WTC11 (cell line): ENCODE measurements around the gene MAP4K4. TPM values are rescaled to one million over a fixed set of nuclear protein-coding genes. Genes with fewer than 3 reads are reported as not detected.

Experiments
- ATAC-seq: fragments of 200-7000 bp; cut with Tn5 transposase; 2 replicates; pipeline ENCODE4 v1.10.0; 2021; ENCODE audit warnings: mild to moderate bottlenecking, moderate library complexity
- CTCF ChIA-PET: fragments of 300-600 bp; sonication (Branson Sonifier 250); formaldehyde crosslinking; loops from one replicate; lab custom pipeline; 2021; ENCODE audit warnings: antibody characterized with exemption; lab: Charles Lee
- POLR2A ChIA-PET: fragments of 350-600 bp; sonication (Branson Sonifier 250); formaldehyde crosslinking; loops from one replicate; lab custom pipeline; 2021; ENCODE audit warnings: antibody characterized with exemption; lab: Charles Lee
- DNase-seq: peaks from one replicate; pipeline ENCODE4 v3.0.0; 2021; ENCODE audit warnings: low spot score
- H3K27ac Mint-ChIP-seq: 2 replicates; pipeline ENCODE4 v1.8.0; 2021; ENCODE audit warnings: mixed read lengths
- H3K27me3 Mint-ChIP-seq: 2 replicates; pipeline ENCODE4 v1.8.0; 2021; ENCODE audit warnings: low read depth, mild to moderate bottlenecking, moderate library complexity, mixed read lengths
- H3K36me3 Mint-ChIP-seq: 2 replicates; pipeline ENCODE4 v1.8.0; 2021; ENCODE audit warnings: mixed read lengths
- H3K4me1 Mint-ChIP-seq: 2 replicates; pipeline ENCODE4 v1.8.0; 2022; ENCODE audit warnings: mixed read lengths
- H3K4me3 Mint-ChIP-seq: 2 replicates; pipeline ENCODE4 v1.8.0; 2021; ENCODE audit warnings: mild to moderate bottlenecking, moderate library complexity, mixed read lengths
- H3K9me3 Mint-ChIP-seq: 2 replicates; pipeline ENCODE4 v1.8.0; 2021; ENCODE audit warnings: mixed read lengths
- CREM ChIP-seq: sonication (generic); formaldehyde crosslinking; IDR thresholded peaks from 2 replicates; pipeline ENCODE4 v1.8.1; 2022; ENCODE audit warnings: mild to moderate bottlenecking, missing genetic modification reagents, moderate library complexity
- GABPB1 ChIP-seq: sonication (generic); formaldehyde crosslinking; IDR thresholded peaks from 2 replicates; pipeline ENCODE4 v1.8.1; 2023; ENCODE audit warnings: mild to moderate bottlenecking, missing genetic modification reagents
- HMGA2 ChIP-seq: fragments of 250-450 bp; sonication (Bioruptor Pico); IDR thresholded peaks from 2 replicates; pipeline ENCODE4 v1.4.0; 2021; ENCODE audit warnings: mild to moderate bottlenecking, moderate library complexity
- KAT7 ChIP-seq: sonication (generic); formaldehyde crosslinking; IDR thresholded peaks from 2 replicates; pipeline ENCODE4 v1.8.1; 2023; ENCODE audit warnings: missing genetic modification reagents, mild to moderate bottlenecking, borderline replicate concordance
- MXD4 ChIP-seq: fragments of 250-450 bp; sonication (Bioruptor Pico); IDR thresholded peaks from 2 replicates; pipeline ENCODE4 v1.8.0; 2021; ENCODE audit warnings: mild to moderate bottlenecking, moderate library complexity, borderline replicate concordance
- MYBL2 ChIP-seq: sonication (generic); formaldehyde crosslinking; IDR thresholded peaks from 2 replicates; pipeline ENCODE4 v1.8.1; 2023; ENCODE audit warnings: mild to moderate bottlenecking, moderate library complexity, missing genetic modification reagents
- SMAD3 ChIP-seq: sonication (generic); formaldehyde crosslinking; IDR thresholded peaks from 2 replicates; pipeline ENCODE4 v1.8.0; 2022; ENCODE audit warnings: missing genetic modification reagents, mild to moderate bottlenecking, borderline replicate concordance
- TEAD4 ChIP-seq: sonication (generic); formaldehyde crosslinking; IDR thresholded peaks from 2 replicates; pipeline ENCODE4 v1.8.0; 2022; ENCODE audit warnings: mild to moderate bottlenecking, missing genetic modification reagents
- TP53 ChIP-seq: sonication (generic); formaldehyde crosslinking; IDR thresholded peaks from 2 replicates; pipeline ENCODE4 v1.8.1; 2023; ENCODE audit warnings: mild to moderate bottlenecking, missing genetic modification reagents
- ZBTB21 ChIP-seq: sonication (generic); formaldehyde crosslinking; IDR thresholded peaks from 2 replicates; pipeline ENCODE4 v1.8.1; 2023; ENCODE audit warnings: mild to moderate bottlenecking, missing genetic modification reagents, borderline replicate concordance
- total RNA-seq: library from RNA; stranded (reverse); gene quantifications from 3 replicates; pipeline ENCODE4 v1.2.3, GENCODE V29; 2021
- TF ChIP-seq, protein P1 (sequence below): sonication (generic); formaldehyde crosslinking; IDR thresholded peaks from 2 replicates; pipeline ENCODE4 v1.8.1; 2022; ENCODE audit warnings: low read depth, mild to moderate bottlenecking, moderate library complexity, missing genetic modification reagents, borderline replicate concordance
- TF ChIP-seq, protein P2 (sequence below): fragments of 250-450 bp; sonication (Bioruptor Pico); IDR thresholded peaks from 2 replicates; pipeline ENCODE4 v1.8.0; 2021; ENCODE audit warnings: mild to moderate bottlenecking
- TF ChIP-seq, protein P3 (sequence below): sonication (generic); formaldehyde crosslinking; IDR thresholded peaks from 2 replicates; pipeline ENCODE4 v1.8.1; 2023; ENCODE audit warnings: mild to moderate bottlenecking, missing genetic modification reagents, moderate library complexity
- TF ChIP-seq, protein P4 (sequence below): sonication (generic); formaldehyde crosslinking; conservative IDR thresholded peaks from 2 replicates; pipeline ENCODE4 v1.8.1; 2022; ENCODE audit warnings: mild to moderate bottlenecking, missing genetic modification reagents
- TF ChIP-seq, protein P5 (sequence below): sonication (generic); formaldehyde crosslinking; IDR thresholded peaks from 2 replicates; pipeline ENCODE4 v1.8.1; 2023; ENCODE audit warnings: mild to moderate bottlenecking, missing genetic modification reagents, borderline replicate concordance

The MAP4K4 gene
- total RNA-seq, 1 experiment from 2014 or later, result 112 TPM

DNA sequence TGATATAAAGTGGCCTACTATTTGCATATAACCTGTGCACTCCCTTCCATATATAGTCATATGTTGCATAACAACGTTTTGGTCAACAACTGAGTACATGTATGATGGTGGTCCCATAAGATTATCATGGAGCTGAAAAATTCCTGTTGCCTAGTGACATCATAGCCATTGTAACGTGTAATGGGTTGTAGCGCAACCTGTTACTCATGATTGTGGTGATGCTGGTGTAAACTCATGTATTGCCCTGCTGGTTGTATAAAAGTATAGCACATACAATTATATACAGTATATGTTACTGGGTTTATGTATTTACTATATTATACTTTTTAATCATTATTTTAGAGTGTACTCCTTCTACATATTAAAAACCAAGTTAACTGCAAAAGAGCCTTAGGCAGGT is 149.5 kb downstream of the MAP4K4 start:
- H3K27me3 Mint-ChIP-seq, result no peaks in the 10 kb centered on the region

DNA sequence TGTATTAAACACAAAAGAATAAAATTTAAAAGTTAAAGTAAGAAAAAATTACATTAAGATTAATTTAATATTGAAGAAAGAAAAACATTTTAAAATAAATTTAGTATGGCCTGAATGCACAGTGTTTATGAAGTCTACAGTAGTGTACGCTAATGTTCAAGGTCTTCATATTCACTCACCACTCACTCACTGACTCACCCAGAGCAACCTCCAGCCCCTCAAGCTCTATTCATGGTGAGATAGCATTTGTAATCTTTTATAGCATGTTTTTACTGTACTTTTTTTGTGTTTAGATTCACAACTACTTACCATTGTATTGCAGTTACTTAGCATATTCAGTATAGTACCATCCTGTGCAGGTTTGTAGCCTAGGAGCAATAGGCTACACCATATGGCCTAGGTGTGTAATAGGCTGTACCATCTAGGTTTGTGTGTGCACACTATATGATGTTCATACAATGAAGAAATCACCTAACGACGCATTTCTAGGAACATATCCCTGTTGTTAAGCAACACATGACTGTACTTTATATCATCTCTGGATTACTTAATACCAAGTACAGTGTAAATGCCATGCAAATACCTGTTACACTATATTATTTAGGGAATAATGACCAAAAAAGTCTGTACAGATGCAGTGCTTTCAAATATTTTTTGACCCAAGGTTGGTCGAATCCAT is 150.3 kb downstream of the MAP4K4 start:
- H3K4me1 Mint-ChIP-seq, result no peaks in the 10 kb centered on the region; the same call in 1 of the 2 replicates
- ATAC-seq, result no peak
- DNase-seq, result no peak
- POLR2A ChIA-PET, result no interaction called here
- TF ChIP-seq, protein P1, sequence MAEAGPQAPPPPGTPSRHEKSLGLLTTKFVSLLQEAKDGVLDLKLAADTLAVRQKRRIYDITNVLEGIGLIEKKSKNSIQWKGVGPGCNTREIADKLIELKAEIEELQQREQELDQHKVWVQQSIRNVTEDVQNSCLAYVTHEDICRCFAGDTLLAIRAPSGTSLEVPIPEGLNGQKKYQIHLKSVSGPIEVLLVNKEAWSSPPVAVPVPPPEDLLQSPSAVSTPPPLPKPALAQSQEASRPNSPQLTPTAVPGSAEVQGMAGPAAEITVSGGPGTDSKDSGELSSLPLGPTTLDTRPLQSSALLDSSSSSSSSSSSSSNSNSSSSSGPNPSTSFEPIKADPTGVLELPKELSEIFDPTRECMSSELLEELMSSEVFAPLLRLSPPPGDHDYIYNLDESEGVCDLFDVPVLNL, result no peak
- no peak for TF ChIP-seq TEAD4 (CRISPR knock-in tag)
- TF ChIP-seq, protein P2, sequence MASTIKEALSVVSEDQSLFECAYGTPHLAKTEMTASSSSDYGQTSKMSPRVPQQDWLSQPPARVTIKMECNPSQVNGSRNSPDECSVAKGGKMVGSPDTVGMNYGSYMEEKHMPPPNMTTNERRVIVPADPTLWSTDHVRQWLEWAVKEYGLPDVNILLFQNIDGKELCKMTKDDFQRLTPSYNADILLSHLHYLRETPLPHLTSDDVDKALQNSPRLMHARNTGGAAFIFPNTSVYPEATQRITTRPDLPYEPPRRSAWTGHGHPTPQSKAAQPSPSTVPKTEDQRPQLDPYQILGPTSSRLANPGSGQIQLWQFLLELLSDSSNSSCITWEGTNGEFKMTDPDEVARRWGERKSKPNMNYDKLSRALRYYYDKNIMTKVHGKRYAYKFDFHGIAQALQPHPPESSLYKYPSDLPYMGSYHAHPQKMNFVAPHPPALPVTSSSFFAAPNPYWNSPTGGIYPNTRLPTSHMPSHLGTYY (CRISPR knock-in tag), result no peak
- TF ChIP-seq ZBTB21 (CRISPR knock-in tag), result no peak
- TF ChIP-seq TP53, result no peak
- TF ChIP-seq KAT7 (CRISPR knock-in tag), result no peak
- TF ChIP-seq, all 79 proteins: peak for 0
- no peak overlapping the region for H3K4me3 Mint-ChIP-seq
- CTCF ChIA-PET, result no interaction called here
- no peaks in the 10 kb centered on the region for H3K9me3 Mint-ChIP-seq
- no peaks in the 10 kb centered on the region for H3K27me3 Mint-ChIP-seq
- no peak overlapping the region for H3K27ac Mint-ChIP-seq
- peaks cover 23% of the 10 kb centered on the region for H3K36me3 Mint-ChIP-seq

More for the DNA sequence above, 149.5 kb downstream of the MAP4K4 start:
- no peak for ATAC-seq
- ChIA-PET CTCF (no interaction called here), POLR2A (interaction anchor here (0.5 kb wide), 1 partner anchor 742 kb away, joined by 3 read pairs; no protein-coding TSS in a partner anchor)
- peaks cover 32% of the 10 kb centered on the region for H3K36me3 Mint-ChIP-seq
- TF ChIP-seq GABPB1 (CRISPR knock-in tag) (no peak), SMAD3 (no peak), MXD4 (no peak), CREM (CRISPR knock-in tag) (no peak), HMGA2 (CRISPR knock-in tag) (no peak), MYBL2 (CRISPR knock-in tag) (no peak)
- TF ChIP-seq, protein P3, sequence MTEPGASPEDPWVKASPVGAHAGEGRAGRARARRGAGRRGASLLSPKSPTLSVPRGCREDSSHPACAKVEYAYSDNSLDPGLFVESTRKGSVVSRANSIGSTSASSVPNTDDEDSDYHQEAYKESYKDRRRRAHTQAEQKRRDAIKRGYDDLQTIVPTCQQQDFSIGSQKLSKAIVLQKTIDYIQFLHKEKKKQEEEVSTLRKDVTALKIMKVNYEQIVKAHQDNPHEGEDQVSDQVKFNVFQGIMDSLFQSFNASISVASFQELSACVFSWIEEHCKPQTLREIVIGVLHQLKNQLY (CRISPR knock-in tag), result no peak
- TF ChIP-seq, protein P4, sequence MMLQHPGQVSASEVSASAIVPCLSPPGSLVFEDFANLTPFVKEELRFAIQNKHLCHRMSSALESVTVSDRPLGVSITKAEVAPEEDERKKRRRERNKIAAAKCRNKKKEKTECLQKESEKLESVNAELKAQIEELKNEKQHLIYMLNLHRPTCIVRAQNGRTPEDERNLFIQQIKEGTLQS (CRISPR knock-in tag), result no peak
- TF ChIP-seq, protein P5, sequence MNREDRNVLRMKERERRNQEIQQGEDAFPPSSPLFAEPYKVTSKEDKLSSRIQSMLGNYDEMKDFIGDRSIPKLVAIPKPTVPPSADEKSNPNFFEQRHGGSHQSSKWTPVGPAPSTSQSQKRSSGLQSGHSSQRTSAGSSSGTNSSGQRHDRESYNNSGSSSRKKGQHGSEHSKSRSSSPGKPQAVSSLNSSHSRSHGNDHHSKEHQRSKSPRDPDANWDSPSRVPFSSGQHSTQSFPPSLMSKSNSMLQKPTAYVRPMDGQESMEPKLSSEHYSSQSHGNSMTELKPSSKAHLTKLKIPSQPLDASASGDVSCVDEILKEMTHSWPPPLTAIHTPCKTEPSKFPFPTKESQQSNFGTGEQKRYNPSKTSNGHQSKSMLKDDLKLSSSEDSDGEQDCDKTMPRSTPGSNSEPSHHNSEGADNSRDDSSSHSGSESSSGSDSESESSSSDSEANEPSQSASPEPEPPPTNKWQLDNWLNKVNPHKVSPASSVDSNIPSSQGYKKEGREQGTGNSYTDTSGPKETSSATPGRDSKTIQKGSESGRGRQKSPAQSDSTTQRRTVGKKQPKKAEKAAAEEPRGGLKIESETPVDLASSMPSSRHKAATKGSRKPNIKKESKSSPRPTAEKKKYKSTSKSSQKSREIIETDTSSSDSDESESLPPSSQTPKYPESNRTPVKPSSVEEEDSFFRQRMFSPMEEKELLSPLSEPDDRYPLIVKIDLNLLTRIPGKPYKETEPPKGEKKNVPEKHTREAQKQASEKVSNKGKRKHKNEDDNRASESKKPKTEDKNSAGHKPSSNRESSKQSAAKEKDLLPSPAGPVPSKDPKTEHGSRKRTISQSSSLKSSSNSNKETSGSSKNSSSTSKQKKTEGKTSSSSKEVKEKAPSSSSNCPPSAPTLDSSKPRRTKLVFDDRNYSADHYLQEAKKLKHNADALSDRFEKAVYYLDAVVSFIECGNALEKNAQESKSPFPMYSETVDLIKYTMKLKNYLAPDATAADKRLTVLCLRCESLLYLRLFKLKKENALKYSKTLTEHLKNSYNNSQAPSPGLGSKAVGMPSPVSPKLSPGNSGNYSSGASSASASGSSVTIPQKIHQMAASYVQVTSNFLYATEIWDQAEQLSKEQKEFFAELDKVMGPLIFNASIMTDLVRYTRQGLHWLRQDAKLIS (CRISPR knock-in tag), result no peak
- no peak overlapping the region for H3K27ac Mint-ChIP-seq
- no peak for DNase-seq
- no peak overlapping the region for H3K4me3 Mint-ChIP-seq
- no peaks in the 10 kb centered on the region; the same call in 1 of the 2 replicates for H3K4me1 Mint-ChIP-seq
- no peaks in the 10 kb centered on the region for H3K9me3 Mint-ChIP-seq
